ENCODE results near the gene TRIM46.

DNA sequence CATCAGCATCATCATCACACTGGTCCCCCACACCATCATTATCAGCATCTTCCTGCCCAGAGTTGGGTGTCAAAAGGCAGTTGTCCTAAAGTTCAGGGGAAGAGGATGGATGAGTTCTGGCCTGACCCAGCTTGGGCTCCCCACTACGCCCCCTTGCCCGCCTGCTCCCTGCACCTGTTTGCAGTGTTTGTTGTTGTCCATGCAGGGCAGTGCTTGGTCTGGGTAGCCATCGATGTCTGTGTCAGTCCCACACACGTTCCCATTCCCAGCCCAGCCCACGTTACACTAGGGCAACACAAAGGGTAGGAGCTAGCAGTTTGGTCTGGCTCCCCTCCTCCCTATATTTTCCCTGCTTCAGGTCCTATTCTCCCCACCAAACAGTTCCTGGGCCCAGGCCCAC lies 27.3 kb downstream of the TRIM46 start:
- TF ChIP-seq POLR2AphosphoS5 (IDR thresholded peaks at IDR 0.05; ENCODE audit: low read depth) (no peak), ZNF331 (CRISPR knock-in tag; IDR thresholded peaks at IDR 0.05; ENCODE audit: low read depth) (no peak), STAT1 (IDR thresholded peaks at IDR 0.05; ENCODE audit: unreplicated experiment) (no peak), JUNB (IDR thresholded peaks at IDR 0.05; ENCODE audit: unreplicated experiment) (no peak), EZH2phosphoT487 (IDR thresholded peaks at IDR 0.05; ENCODE audit: unreplicated experiment) (no peak), NANOG (IDR thresholded peaks at IDR 0.05; ENCODE audit: borderline replicate concordance) (no peak), EZH2 (IDR thresholded peaks at IDR 0.05; ENCODE audit: low read depth, unreplicated experiment) (no peak), ZNF114 (CRISPR knock-in tag; IDR thresholded peaks at IDR 0.05) (no peak)
- TF ChIP-seq, protein P1, sequence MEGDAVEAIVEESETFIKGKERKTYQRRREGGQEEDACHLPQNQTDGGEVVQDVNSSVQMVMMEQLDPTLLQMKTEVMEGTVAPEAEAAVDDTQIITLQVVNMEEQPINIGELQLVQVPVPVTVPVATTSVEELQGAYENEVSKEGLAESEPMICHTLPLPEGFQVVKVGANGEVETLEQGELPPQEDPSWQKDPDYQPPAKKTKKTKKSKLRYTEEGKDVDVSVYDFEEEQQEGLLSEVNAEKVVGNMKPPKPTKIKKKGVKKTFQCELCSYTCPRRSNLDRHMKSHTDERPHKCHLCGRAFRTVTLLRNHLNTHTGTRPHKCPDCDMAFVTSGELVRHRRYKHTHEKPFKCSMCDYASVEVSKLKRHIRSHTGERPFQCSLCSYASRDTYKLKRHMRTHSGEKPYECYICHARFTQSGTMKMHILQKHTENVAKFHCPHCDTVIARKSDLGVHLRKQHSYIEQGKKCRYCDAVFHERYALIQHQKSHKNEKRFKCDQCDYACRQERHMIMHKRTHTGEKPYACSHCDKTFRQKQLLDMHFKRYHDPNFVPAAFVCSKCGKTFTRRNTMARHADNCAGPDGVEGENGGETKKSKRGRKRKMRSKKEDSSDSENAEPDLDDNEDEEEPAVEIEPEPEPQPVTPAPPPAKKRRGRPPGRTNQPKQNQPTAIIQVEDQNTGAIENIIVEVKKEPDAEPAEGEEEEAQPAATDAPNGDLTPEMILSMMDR (conservative IDR thresholded peaks at IDR 0.05; ENCODE audit: low read depth in 2 of 2), result no peak
- TF ChIP-seq, protein P2, sequence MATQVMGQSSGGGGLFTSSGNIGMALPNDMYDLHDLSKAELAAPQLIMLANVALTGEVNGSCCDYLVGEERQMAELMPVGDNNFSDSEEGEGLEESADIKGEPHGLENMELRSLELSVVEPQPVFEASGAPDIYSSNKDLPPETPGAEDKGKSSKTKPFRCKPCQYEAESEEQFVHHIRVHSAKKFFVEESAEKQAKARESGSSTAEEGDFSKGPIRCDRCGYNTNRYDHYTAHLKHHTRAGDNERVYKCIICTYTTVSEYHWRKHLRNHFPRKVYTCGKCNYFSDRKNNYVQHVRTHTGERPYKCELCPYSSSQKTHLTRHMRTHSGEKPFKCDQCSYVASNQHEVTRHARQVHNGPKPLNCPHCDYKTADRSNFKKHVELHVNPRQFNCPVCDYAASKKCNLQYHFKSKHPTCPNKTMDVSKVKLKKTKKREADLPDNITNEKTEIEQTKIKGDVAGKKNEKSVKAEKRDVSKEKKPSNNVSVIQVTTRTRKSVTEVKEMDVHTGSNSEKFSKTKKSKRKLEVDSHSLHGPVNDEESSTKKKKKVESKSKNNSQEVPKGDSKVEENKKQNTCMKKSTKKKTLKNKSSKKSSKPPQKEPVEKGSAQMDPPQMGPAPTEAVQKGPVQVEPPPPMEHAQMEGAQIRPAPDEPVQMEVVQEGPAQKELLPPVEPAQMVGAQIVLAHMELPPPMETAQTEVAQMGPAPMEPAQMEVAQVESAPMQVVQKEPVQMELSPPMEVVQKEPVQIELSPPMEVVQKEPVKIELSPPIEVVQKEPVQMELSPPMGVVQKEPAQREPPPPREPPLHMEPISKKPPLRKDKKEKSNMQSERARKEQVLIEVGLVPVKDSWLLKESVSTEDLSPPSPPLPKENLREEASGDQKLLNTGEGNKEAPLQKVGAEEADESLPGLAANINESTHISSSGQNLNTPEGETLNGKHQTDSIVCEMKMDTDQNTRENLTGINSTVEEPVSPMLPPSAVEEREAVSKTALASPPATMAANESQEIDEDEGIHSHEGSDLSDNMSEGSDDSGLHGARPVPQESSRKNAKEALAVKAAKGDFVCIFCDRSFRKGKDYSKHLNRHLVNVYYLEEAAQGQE (IDR thresholded peaks at IDR 0.05; ENCODE audit: unreplicated experiment), result no peak
- TF ChIP-seq, protein P3, sequence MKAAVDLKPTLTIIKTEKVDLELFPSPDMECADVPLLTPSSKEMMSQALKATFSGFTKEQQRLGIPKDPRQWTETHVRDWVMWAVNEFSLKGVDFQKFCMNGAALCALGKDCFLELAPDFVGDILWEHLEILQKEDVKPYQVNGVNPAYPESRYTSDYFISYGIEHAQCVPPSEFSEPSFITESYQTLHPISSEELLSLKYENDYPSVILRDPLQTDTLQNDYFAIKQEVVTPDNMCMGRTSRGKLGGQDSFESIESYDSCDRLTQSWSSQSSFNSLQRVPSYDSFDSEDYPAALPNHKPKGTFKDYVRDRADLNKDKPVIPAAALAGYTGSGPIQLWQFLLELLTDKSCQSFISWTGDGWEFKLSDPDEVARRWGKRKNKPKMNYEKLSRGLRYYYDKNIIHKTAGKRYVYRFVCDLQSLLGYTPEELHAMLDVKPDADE (IDR thresholded peaks at IDR 0.05), result no peak

Measured in GM23338 (cell line).